A172 (cell line): ENCODE results near the gene GPC1. TPM values are rescaled to one million over a fixed set of nuclear protein-coding genes. Genes with fewer than 3 reads are reported as not detected.

ENCODE experiments used
- DNase-seq: peaks from one replicate; pipeline ENCODE4 v3.0.0-alpha.2; 2015; ENCODE audit warnings: low spot score
- total RNA-seq: library from RNA; depleted of rRNA; stranded (reverse); fragments of >200 nt; shearing (Covaris generic); gene quantifications from 2 replicates; pipeline ENCODE4 v1.2.3, GENCODE V29; 2014

The GPC1 gene
- total RNA-seq, 1 experiment from 2014 or later = 182 TPM

- no peak for DNase-seq
These were observed 38.6 kb upstream of the GPC1 start for GRCh38 chr2:240396623-240397541.

GRCh38 chr2:240397542-240397916, 37.9 kb upstream of the GPC1 start:
- no peak for DNase-seq

- DNase-seq = no peak
These were observed 37.4 kb upstream of the GPC1 start for GRCh38 chr2:240397924-240398645.

- DNase-seq = no peak
These were observed 36.7 kb upstream of the GPC1 start for GRCh38 chr2:240398661-240399267.

GRCh38 chr2:240399419-240400324, 35.8 kb upstream of the GPC1 start:
- no peak for DNase-seq

GRCh38 chr2:240400371-240401161, 34.9 kb upstream of the GPC1 start:
- DNase-seq = no peak

GRCh38 chr2:240401308-240401707, 34.2 kb upstream of the GPC1 start:
- DNase-seq = no peak

- no peak for DNase-seq
These were observed 33.5 kb upstream of the GPC1 start for GRCh38 chr2:240401781-240402551.

- no peak for DNase-seq
These were observed 32.7 kb upstream of the GPC1 start for GRCh38 chr2:240402566-240403272.

- no peak for DNase-seq
These were observed 31.9 kb upstream of the GPC1 start for GRCh38 chr2:240403396-240404104.

- DNase-seq = no peak
These were observed 31.1 kb upstream of the GPC1 start for GRCh38 chr2:240404174-240404852.

GRCh38 chr2:240405133-240405532, 30.3 kb upstream of the GPC1 start:
- DNase-seq = no peak

- DNase-seq = no peak
These were observed 29.7 kb upstream of the GPC1 start for GRCh38 chr2:240405684-240406313.

GRCh38 chr2:240407090-240407489, 28.4 kb upstream of the GPC1 start:
- DNase-seq = no peak

GRCh38 chr2:240410004-240410403, 25.5 kb upstream of the GPC1 start:
- DNase-seq = no peak

- DNase-seq = no peak
These were observed 24.7 kb upstream of the GPC1 start for GRCh38 chr2:240410808-240411207.
